GM23248 (cell line): Measurements from ENCODE around the gene ACE2.

Source experiments
- EZH2 ChIP-seq: fragments of 200-600 bp; sonication (generic); IDR thresholded peaks from 2 replicates; pipeline ENCODE4 v1.6.1; 2018; ENCODE audit warnings: antibody characterized with exemption, mild to moderate bottlenecking; ENCODE audit not compliant: insufficient read depth, poor library complexity, severe bottlenecking
- EZH2phosphoT487 ChIP-seq: fragments of 200-600 bp; sonication (generic); IDR thresholded peaks from 2 replicates; pipeline ENCODE4 v1.6.1; 2018; ENCODE audit warnings: antibody characterized with exemption, moderate library complexity, mild to moderate bottlenecking, low read depth; ENCODE audit not compliant: insufficient read depth

DNA sequence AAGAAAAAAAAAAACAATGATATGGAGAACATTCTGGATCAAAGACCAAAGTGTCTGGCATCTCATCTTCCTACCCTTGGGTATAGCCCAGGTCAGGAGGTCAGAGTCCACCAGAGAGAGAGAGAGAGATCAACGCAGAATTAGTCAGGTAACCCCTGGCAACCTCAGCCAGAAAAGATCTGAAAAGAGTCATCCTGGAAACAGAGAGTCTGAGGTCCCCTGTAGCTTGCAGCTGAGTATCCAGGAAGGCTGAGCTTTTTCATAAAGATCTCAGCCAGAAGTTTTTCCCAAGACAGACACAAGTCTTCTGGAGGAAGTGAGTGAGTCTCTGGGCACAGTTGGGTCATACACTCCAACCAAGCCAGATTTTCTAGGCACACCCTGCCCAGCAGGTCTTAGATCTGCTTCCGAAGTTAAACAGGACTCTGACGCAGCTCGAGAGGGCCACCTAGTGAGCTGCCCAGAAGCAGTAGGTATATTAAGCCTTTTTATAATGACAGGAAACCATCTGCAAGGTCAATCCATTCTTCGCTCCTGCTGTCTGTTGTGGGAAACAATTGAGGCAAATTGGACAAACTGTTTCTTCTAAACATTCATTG, 35.7 kb downstream of the ACE2 start:
- no peak for TF ChIP-seq EZH2phosphoT487
- no peak for TF ChIP-seq EZH2
